Stimulated activated naive CD8-positive, alpha-beta T cell treated with anti-CD3 and anti-CD28 coated beads, Interleukin-15, Interleukin-2, amounts not matched to agents 100 ng/mL and 50 ng/mL, for 24 hours (primary cell): ENCODE data around the gene CKS2.
A peak's percentile ranks its signal among the peaks of the same experiment; 100 is the strongest.
"Not testable (repeated sequence)": the region's sequence is repeated elsewhere in the genome, so short reads cannot be mapped to it uniquely, and the experiment has no call there.

Experiments
- H3K27ac Mint-ChIP-seq: one replicate; pipeline ENCODE4 v1.8.0; 2021; ENCODE audit warnings: mild to moderate bottlenecking, mixed read lengths
- H3K27me3 Mint-ChIP-seq: one replicate; pipeline ENCODE4 v1.8.0; 2021; ENCODE audit warnings: mixed read lengths
- H3K36me3 Mint-ChIP-seq: one replicate; pipeline ENCODE4 v1.8.0; 2021; ENCODE audit warnings: low read depth, mixed read lengths
- H3K4me1 Mint-ChIP-seq: one replicate; pipeline ENCODE4 v1.8.0; 2021; ENCODE audit warnings: low read depth, mixed read lengths
- H3K4me3 Mint-ChIP-seq: one replicate; pipeline ENCODE4 v1.8.0; 2021; ENCODE audit warnings: mild to moderate bottlenecking, mixed read lengths
- H3K9me3 Mint-ChIP-seq: one replicate; pipeline ENCODE4 v1.8.0; 2021; ENCODE audit warnings: mixed read lengths

Gene CKS2

GRCh38 chr9:89319015-89319905, 8.3 kb downstream of the CKS2 start:
- Mint-ChIP-seq H3K27ac (peak overlapping the region; percentile 98), H3K4me3 (peak overlapping the region; percentile 92), H3K4me1 (peaks cover 97% of the 10 kb centered on the region), H3K36me3 (peaks cover 88% of the 10 kb centered on the region), H3K9me3 (no peaks in the 10 kb centered on the region), H3K27me3 (no peaks in the 10 kb centered on the region)

GRCh38 chr9:89323390-89323789, 12.4 kb downstream of the CKS2 start:
- H3K27me3 Mint-ChIP-seq, result no peaks in the 10 kb centered on the region
- no peak overlapping the region for H3K4me3 Mint-ChIP-seq
- peak overlapping the region; percentile 50 for H3K27ac Mint-ChIP-seq
- H3K9me3 Mint-ChIP-seq, result no peaks in the 10 kb centered on the region
- H3K36me3 Mint-ChIP-seq, result peaks cover 79% of the 10 kb centered on the region
- H3K4me1 Mint-ChIP-seq, result peaks cover 64% of the 10 kb centered on the region

- H3K4me3 Mint-ChIP-seq, result no peak overlapping the region
- no peak overlapping the region for H3K27ac Mint-ChIP-seq
- no peaks in the 10 kb centered on the region for H3K27me3 Mint-ChIP-seq
- H3K36me3 Mint-ChIP-seq, result peaks cover 83% of the 10 kb centered on the region
- peaks cover 42% of the 10 kb centered on the region for H3K4me1 Mint-ChIP-seq
- H3K9me3 Mint-ChIP-seq, result no peaks in the 10 kb centered on the region
Measured at GRCh38 chr9:89325733-89326132, 14.7 kb downstream of the CKS2 start.

GRCh38 chr9:89328064-89328463, 17.1 kb downstream of the CKS2 start:
- H3K4me1 Mint-ChIP-seq, result peaks cover 19% of the 10 kb centered on the region
- H3K27me3 Mint-ChIP-seq, result no peaks in the 10 kb centered on the region
- peaks cover 81% of the 10 kb centered on the region for H3K36me3 Mint-ChIP-seq

GRCh38 chr9:89329917-89330316, 18.9 kb downstream of the CKS2 start:
- no peaks in the 10 kb centered on the region for H3K27me3 Mint-ChIP-seq
- peaks cover 86% of the 10 kb centered on the region for H3K36me3 Mint-ChIP-seq
- no peak overlapping the region for H3K27ac Mint-ChIP-seq
- no peak overlapping the region for H3K4me3 Mint-ChIP-seq
- no peaks in the 10 kb centered on the region for H3K9me3 Mint-ChIP-seq
- H3K4me1 Mint-ChIP-seq, result peaks cover 3% of the 10 kb centered on the region

More at GRCh38 chr9:89328064-89328463, 17.1 kb downstream of the CKS2 start:
- Mint-ChIP-seq H3K4me3 (no peak overlapping the region), H3K9me3 (no peaks in the 10 kb centered on the region), H3K27ac (no peak overlapping the region)

GRCh38 chr9:89330513-89330912, 19.5 kb downstream of the CKS2 start:
- Mint-ChIP-seq H3K4me3 (no peak overlapping the region), H3K36me3 (peaks cover 84% of the 10 kb centered on the region), H3K27ac (no peak overlapping the region)

GRCh38 chr9:89339807-89340206, 28.8 kb downstream of the CKS2 start:
- H3K9me3 Mint-ChIP-seq, result no peaks in the 10 kb centered on the region
- H3K27ac Mint-ChIP-seq, result peak overlapping the region; percentile 36
- H3K4me3 Mint-ChIP-seq, result no peak overlapping the region
- no peaks in the 10 kb centered on the region for H3K27me3 Mint-ChIP-seq
- peaks cover 85% of the 10 kb centered on the region for H3K36me3 Mint-ChIP-seq
- H3K4me1 Mint-ChIP-seq, result peaks cover 50% of the 10 kb centered on the region

More at GRCh38 chr9:89330513-89330912, 19.5 kb downstream of the CKS2 start:
- Mint-ChIP-seq H3K9me3 (no peaks in the 10 kb centered on the region), H3K4me1 (peaks cover 3% of the 10 kb centered on the region), H3K27me3 (no peaks in the 10 kb centered on the region)

GRCh38 chr9:89340332-89340731, 29.3 kb downstream of the CKS2 start:
- no peaks in the 10 kb centered on the region for H3K9me3 Mint-ChIP-seq
- peak overlapping the region; percentile 61 for H3K27ac Mint-ChIP-seq
- H3K4me1 Mint-ChIP-seq, result peaks cover 54% of the 10 kb centered on the region
- H3K4me3 Mint-ChIP-seq, result no peak overlapping the region
- no peaks in the 10 kb centered on the region for H3K27me3 Mint-ChIP-seq
- peaks cover 88% of the 10 kb centered on the region for H3K36me3 Mint-ChIP-seq

- H3K36me3 Mint-ChIP-seq, result peaks cover 94% of the 10 kb centered on the region
Measured at GRCh38 chr9:89342213-89342612, 31.2 kb downstream of the CKS2 start.

GRCh38 chr9:89342948-89343347, 32.0 kb downstream of the CKS2 start:
- no peak overlapping the region for H3K27ac Mint-ChIP-seq
- peaks cover 61% of the 10 kb centered on the region for H3K4me1 Mint-ChIP-seq
- no peaks in the 10 kb centered on the region for H3K9me3 Mint-ChIP-seq
- H3K27me3 Mint-ChIP-seq, result no peaks in the 10 kb centered on the region
- no peak overlapping the region for H3K4me3 Mint-ChIP-seq
- peaks cover 91% of the 10 kb centered on the region for H3K36me3 Mint-ChIP-seq

More at GRCh38 chr9:89342213-89342612, 31.2 kb downstream of the CKS2 start:
- H3K27ac Mint-ChIP-seq, result no peak overlapping the region
- H3K27me3 Mint-ChIP-seq, result no peaks in the 10 kb centered on the region
- H3K9me3 Mint-ChIP-seq, result no peaks in the 10 kb centered on the region
- no peak overlapping the region for H3K4me3 Mint-ChIP-seq
- peaks cover 61% of the 10 kb centered on the region for H3K4me1 Mint-ChIP-seq

GRCh38 chr9:89343812-89344211, 32.8 kb downstream of the CKS2 start:
- not testable (repeated sequence) for H3K9me3 Mint-ChIP-seq, H3K4me3 Mint-ChIP-seq, H3K27me3 Mint-ChIP-seq
- H3K27ac Mint-ChIP-seq, result peak overlapping the region; percentile 6
- H3K36me3 Mint-ChIP-seq, result peaks cover 91% of the 10 kb centered on the region
- peaks cover 56% of the 10 kb centered on the region for H3K4me1 Mint-ChIP-seq

GRCh38 chr9:89345476-89345875, 34.5 kb downstream of the CKS2 start:
- H3K27ac Mint-ChIP-seq, result peak overlapping the region; percentile 77
- no peaks in the 10 kb centered on the region for H3K27me3 Mint-ChIP-seq
- no peak overlapping the region for H3K4me3 Mint-ChIP-seq
- peaks cover 39% of the 10 kb centered on the region for H3K4me1 Mint-ChIP-seq
- H3K9me3 Mint-ChIP-seq, result no peaks in the 10 kb centered on the region
- peaks cover 97% of the 10 kb centered on the region for H3K36me3 Mint-ChIP-seq

GRCh38 chr9:89346696-89347095, 35.7 kb downstream of the CKS2 start:
- H3K4me1 Mint-ChIP-seq, result peaks cover 34% of the 10 kb centered on the region
- no peak overlapping the region for H3K27ac Mint-ChIP-seq
- no peak overlapping the region for H3K4me3 Mint-ChIP-seq
- H3K36me3 Mint-ChIP-seq, result peaks cover 96% of the 10 kb centered on the region
- no peaks in the 10 kb centered on the region for H3K9me3 Mint-ChIP-seq
- H3K27me3 Mint-ChIP-seq, result no peaks in the 10 kb centered on the region

GRCh38 chr9:89347651-89348050, 36.7 kb downstream of the CKS2 start:
- Mint-ChIP-seq H3K9me3 (no peaks in the 10 kb centered on the region), H3K36me3 (peaks cover 93% of the 10 kb centered on the region), H3K4me3 (no peak overlapping the region), H3K4me1 (peaks cover 43% of the 10 kb centered on the region), H3K27me3 (no peaks in the 10 kb centered on the region), H3K27ac (no peak overlapping the region)

GRCh38 chr9:89349607-89350006, 38.6 kb downstream of the CKS2 start:
- Mint-ChIP-seq H3K4me3 (no peak overlapping the region), H3K27me3 (no peaks in the 10 kb centered on the region), H3K4me1 (peaks cover 29% of the 10 kb centered on the region), H3K27ac (no peak overlapping the region), H3K9me3 (no peaks in the 10 kb centered on the region), H3K36me3 (peaks cover 86% of the 10 kb centered on the region)
